Type B pancreatic cell (in vitro differentiated cells): ENCODE data around the gene NOL4L. TPM values are rescaled to one million over a fixed set of nuclear protein-coding genes. Genes with fewer than 3 reads are reported as not detected.

ENCODE experiments used
- DNase-seq: peaks from one replicate; pipeline ENCODE4 v3.0.0; 2021; ENCODE audit warnings: mixed read lengths; ENCODE audit not compliant: unreplicated experiment; ENCODE audit errors: extremely low spot score
- H3K27ac Mint-ChIP-seq: 2 replicates; pipeline ENCODE4 v1.8.0; 2021; ENCODE audit warnings: mild to moderate bottlenecking, mixed read lengths
- H3K27me3 Mint-ChIP-seq: 2 replicates; pipeline ENCODE4 v1.8.0; 2021; ENCODE audit warnings: mixed read lengths
- H3K36me3 Mint-ChIP-seq: 2 replicates; pipeline ENCODE4 v1.8.0; 2021; ENCODE audit warnings: mixed read lengths
- H3K4me1 Mint-ChIP-seq: one replicate; pipeline ENCODE4 v1.8.0; 2021; ENCODE audit warnings: mixed read lengths; ENCODE audit not compliant: unreplicated experiment
- H3K4me3 Mint-ChIP-seq: 2 replicates; pipeline ENCODE4 v1.8.0; 2021; ENCODE audit warnings: mild to moderate bottlenecking, mixed read lengths
- H3K9me3 Mint-ChIP-seq: 2 replicates; pipeline ENCODE4 v1.8.0; 2021; ENCODE audit warnings: mixed read lengths
- total RNA-seq: library from RNA; stranded (reverse); gene quantifications from 2 replicates; pipeline ENCODE4 v1.2.1, GENCODE V29; 2021; ENCODE audit warnings: low replicate concordance
- TF ChIP-seq, protein P1 (sequence below): fragments of 200-600 bp; sonication (generic); conservative IDR thresholded peaks from 2 replicates; pipeline ENCODE4 v1.5.0; 2021; ENCODE audit warnings: antibody characterized with exemption, mild to moderate bottlenecking

The NOL4L gene
- total RNA-seq, 1 donor from 2014 or later, result 44.5 TPM

DNA sequence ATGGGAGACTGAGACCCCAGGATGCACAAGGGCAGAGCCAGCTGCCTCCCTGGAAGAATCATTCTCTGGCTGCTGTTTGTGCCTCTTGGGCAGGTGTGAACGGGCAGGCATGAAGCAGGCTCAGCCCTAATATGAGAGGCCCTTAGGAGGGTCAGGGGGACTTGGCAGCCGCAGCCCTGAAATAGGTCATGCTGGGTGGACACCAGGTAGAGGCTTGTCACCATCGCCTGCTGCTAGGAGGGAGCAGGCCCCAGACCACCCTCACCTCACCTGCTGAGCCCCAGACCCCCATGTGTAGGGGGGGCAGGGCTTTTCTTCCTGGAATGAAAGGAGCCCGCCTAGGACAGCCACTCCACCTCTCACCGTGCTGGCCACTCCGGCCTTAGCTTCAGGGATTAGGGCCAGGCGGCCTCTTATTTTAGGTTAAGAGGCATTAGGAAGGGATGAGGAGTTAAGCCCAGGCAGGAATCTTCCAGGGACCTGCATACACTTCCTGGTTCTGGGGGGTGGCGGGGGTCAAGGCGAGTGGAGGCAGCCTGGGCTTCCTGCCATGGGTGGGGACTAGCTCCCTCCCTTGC lies 134.6 kb downstream of the NOL4L start:
- peak overlapping the region; percentile 31 for H3K4me3 Mint-ChIP-seq
- no peaks in the 10 kb centered on the region for H3K9me3 Mint-ChIP-seq
- peaks cover 19% of the 10 kb centered on the region for H3K4me1 Mint-ChIP-seq
- peaks cover 19% of the 10 kb centered on the region for H3K36me3 Mint-ChIP-seq
- TF ChIP-seq, protein P1, sequence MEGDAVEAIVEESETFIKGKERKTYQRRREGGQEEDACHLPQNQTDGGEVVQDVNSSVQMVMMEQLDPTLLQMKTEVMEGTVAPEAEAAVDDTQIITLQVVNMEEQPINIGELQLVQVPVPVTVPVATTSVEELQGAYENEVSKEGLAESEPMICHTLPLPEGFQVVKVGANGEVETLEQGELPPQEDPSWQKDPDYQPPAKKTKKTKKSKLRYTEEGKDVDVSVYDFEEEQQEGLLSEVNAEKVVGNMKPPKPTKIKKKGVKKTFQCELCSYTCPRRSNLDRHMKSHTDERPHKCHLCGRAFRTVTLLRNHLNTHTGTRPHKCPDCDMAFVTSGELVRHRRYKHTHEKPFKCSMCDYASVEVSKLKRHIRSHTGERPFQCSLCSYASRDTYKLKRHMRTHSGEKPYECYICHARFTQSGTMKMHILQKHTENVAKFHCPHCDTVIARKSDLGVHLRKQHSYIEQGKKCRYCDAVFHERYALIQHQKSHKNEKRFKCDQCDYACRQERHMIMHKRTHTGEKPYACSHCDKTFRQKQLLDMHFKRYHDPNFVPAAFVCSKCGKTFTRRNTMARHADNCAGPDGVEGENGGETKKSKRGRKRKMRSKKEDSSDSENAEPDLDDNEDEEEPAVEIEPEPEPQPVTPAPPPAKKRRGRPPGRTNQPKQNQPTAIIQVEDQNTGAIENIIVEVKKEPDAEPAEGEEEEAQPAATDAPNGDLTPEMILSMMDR, result no peak
- H3K27me3 Mint-ChIP-seq, result no peaks in the 10 kb centered on the region
- H3K27ac Mint-ChIP-seq, result peak overlapping the region; percentile 64
- no peak for DNase-seq

DNA sequence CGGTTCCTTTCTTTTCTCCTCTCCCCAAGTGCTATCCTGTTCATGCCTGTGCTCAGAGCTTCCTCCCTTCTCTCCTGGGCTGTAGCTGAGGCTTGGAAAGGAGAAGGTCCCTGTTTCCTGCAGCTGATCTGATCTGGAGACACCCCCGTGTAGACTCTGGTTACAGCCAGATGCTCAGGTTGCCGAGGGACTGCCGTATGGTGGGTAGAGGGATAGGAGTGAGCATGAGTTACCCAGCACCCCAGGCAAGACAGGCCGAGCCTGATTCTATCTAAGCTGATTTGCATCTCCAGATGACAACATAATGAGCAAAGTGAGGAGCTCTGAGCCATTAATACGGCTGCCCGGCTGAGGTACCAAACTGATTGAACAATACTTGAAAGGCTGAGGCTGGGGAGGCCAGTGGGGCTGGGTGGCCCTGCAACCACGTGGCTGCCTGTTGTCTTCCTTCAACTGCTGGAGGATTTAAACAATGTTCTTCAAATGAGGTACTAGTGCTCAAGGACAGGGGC lies 135.2 kb downstream of the NOL4L start:
- Mint-ChIP-seq H3K4me3 (peak overlapping the region; percentile 31), H3K36me3 (peaks cover 25% of the 10 kb centered on the region)

DNA sequence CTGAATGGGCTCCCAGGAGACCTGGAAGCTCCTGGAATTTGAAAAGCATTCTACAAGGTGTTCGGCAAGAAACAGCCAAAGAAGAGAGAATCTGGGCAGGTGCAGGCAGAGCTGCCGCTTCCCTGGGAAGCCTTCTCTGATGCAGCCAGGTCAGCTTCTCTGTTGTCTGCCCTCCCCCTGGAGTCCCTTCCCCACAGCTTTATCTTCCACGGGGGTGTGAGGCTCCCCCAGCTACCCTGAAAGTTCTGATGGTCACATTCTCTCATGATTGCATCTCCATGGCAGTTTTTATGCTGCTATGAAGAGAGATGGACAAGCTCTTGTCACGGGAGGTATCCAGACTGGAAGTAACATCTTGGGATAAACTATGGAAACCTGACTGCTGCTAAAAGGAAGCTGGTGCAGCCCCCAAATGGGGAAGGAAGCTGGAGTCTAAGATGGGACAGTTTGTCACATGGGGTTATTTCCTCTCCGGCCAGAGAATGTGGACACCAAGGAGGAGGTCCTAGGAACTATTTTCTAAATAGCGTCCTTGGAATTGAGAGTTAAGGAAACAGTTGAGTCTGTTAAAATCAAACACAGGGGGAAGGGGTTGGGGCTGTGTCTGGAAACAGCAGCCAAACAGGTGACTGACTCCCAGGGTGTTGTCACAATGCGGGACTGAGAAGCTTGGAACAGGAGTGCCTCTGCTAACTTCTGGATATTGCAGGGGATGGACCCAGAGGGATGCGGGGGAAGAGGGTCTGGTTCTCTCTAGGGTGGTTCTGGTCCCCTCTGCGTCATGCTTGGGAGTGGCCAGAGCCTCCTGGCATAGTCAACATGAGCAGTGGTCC lies 135.9 kb downstream of the NOL4L start:
- H3K4me1 Mint-ChIP-seq, result peaks cover 25% of the 10 kb centered on the region
- no peak for DNase-seq
- no peaks in the 10 kb centered on the region for H3K27me3 Mint-ChIP-seq
- peaks cover 29% of the 10 kb centered on the region for H3K36me3 Mint-ChIP-seq
- H3K4me3 Mint-ChIP-seq, result no peak overlapping the region
- TF ChIP-seq, protein P1, result no peak
- peak overlapping the region; percentile 64 for H3K27ac Mint-ChIP-seq
- H3K9me3 Mint-ChIP-seq, result no peaks in the 10 kb centered on the region

More for the DNA sequence above, 135.2 kb downstream of the NOL4L start:
- H3K9me3 Mint-ChIP-seq, result no peaks in the 10 kb centered on the region
- DNase-seq, result no peak
- peaks cover 25% of the 10 kb centered on the region for H3K4me1 Mint-ChIP-seq
- peak overlapping the region; percentile 64 for H3K27ac Mint-ChIP-seq
- H3K27me3 Mint-ChIP-seq, result no peaks in the 10 kb centered on the region
- TF ChIP-seq, protein P1, result no peak

DNA sequence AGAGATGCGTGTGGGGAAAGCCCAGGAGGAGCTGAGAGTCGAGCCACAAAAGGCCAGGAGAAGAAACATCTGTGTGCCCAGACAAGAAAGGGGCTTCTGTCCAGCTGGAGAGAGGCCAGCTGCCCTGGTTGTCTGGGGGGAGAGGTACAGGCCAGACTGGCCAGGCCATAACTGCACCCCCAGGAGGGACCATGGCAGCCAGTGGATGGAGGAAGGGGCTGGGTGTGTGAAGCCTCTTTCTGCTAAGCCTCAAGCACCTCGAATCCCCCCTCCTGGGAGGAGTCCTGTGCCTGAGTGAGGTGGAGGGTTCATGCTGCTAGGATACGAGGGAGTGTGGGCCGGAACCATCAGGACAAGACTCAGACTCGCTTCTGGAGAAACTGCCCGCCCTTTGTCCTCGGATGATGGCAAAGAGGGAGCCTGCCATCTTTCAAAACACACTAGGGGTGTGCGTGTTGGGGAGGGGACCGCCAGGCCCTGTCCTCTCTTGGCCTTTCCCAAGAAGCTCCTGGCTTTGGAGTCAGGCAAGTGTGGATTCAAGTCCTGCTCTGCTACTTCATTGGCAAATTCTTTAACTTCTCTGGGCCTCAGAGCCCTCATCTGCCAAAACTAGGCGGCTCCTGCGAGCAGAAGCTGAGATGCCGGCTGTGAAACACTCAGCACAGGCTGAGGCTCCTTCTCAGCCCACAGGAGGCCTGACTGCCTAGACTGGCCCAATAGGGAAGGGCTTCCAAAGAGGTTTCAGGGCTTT lies 136.7 kb downstream of the NOL4L start:
- no peaks in the 10 kb centered on the region for H3K27me3 Mint-ChIP-seq
- peaks cover 27% of the 10 kb centered on the region for H3K36me3 Mint-ChIP-seq
- peaks cover 25% of the 10 kb centered on the region for H3K4me1 Mint-ChIP-seq
- no peak overlapping the region for H3K4me3 Mint-ChIP-seq
- TF ChIP-seq, protein P1, result no peak
- no peak for DNase-seq
- H3K9me3 Mint-ChIP-seq, result no peaks in the 10 kb centered on the region
- peak overlapping the region; percentile 64 for H3K27ac Mint-ChIP-seq

DNA sequence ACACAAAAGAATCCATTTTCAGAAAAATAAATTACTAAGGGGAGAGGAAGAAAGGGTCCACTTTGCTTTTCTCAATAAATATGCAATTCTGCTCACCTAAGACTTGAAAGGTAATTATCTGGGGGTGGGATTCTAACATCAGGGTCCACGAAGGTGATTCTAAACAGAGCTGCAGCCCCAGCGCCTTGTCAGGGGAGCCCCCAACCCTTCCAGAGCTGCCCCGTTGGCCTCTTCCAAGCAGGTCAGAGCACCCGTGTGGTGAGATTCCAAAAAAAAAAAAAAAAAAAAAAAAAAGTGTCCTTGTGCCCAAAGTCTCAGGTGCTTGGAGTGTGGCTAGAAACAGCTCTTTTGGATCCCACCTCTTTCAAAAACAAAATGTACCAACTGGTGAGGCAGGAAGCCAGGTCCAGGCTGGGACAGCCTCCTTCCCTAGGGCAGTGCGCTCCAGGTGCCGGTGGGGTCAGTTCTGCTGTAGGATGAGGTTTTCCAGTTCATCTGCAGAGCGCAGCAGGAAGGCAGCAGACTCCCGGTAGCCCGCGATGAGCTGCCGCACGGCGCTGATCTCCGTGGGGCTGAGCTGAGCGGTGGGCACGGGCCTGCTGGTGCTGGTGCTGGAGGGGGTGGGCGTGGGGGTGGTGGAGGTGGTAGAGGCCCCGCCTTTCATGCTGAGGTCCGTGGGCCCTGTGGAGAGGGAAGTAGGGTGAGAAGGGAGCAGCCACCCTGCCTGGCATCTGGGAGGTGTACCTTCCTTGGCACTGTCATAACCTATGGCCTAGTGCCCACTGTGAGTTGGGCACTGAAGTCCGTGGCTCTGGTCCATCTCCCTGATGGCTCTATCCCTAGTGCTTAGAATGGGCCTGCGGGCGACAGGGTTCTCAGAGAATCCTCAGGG lies 137.8 kb downstream of the NOL4L start:
- TF ChIP-seq, protein P1, result no peak
- Mint-ChIP-seq H3K4me3 (no peak overlapping the region), H3K9me3 (no peaks in the 10 kb centered on the region), H3K27ac (peak overlapping the region; percentile 80), H3K4me1 (peaks cover 25% of the 10 kb centered on the region), H3K27me3 (no peaks in the 10 kb centered on the region), H3K36me3 (peaks cover 31% of the 10 kb centered on the region)
- DNase-seq, result no peak
